GM18909 (cell line): Measurements from ENCODE around the gene RAB2B.
A peak's percentile ranks its signal among the peaks of the same experiment; 100 is the strongest.
"Not testable (repeated sequence)": the region's sequence is repeated elsewhere in the genome, so short reads cannot be mapped to it uniquely, and the experiment has no call there.

ENCODE experiments used
- ATAC-seq: cut with Tn5 transposase; IDR thresholded peaks from one replicate; pipeline ENCODE4 v1.9.1; 2021; ENCODE audit warnings: mild to moderate bottlenecking; ENCODE audit not compliant: unreplicated experiment, poor library complexity

Gene RAB2B

DNA sequence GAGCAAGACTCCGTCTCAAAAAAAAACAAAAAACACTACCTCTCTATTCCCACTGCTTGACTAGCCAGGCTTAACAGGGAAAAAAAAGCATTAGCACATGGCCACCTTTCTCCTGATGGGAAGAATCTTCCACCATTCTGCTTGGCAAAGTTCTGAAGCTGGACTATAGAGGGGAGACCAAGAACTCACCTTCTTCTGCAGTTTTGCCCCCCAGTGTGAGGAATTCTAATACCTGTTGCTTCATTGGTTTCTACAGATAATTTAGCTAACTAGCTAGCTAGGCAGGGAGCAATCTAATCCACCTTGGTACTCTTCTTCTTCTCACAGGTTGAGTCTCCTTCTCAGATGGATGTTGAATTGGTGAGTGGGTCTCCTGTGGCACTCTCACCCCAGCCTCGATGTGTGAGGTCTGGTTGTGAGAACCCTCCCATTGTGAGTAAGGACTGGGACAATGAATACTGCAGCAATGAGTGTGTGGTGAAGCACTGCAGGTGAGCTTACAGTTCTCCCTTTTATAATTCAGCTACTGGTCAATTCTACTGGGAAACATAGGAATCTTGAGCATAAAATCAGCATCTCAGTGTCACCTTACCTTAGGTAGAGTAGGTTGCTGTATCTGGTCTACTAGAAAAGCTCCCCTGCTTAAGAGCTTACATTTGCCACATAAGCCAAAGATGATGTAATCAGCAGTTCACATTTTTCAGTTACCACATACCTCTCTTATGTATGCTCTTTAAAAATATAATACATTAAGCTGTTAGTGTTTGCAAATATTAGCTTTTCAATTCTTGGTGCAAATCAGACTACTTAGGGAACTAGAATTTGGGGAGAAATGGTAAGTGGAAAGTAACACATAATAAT is 18.4 kb upstream of the RAB2B start:
- no peak for ATAC-seq

DNA sequence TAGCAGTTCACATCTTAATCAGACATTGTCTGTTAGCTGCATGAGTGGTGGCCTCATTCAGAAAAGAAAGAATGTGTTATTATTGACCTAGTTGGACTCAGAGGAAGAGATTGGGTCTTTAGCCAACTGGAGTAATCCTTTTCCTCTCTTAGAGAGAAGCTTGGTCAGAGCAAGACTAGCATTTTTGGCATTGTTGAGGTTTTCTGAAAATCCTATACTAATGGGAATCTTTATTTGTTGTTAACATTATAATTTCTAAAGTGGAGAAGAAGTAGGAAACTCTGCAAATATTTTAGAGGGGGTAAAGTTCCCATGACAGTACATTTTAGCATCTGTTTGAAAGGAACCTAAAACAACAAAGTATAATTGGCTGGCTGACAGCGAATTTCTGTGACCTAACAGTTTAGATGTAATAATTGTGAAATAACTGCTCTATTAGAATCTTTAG is 9.9 kb upstream of the RAB2B start:
- ATAC-seq = no peak

DNA sequence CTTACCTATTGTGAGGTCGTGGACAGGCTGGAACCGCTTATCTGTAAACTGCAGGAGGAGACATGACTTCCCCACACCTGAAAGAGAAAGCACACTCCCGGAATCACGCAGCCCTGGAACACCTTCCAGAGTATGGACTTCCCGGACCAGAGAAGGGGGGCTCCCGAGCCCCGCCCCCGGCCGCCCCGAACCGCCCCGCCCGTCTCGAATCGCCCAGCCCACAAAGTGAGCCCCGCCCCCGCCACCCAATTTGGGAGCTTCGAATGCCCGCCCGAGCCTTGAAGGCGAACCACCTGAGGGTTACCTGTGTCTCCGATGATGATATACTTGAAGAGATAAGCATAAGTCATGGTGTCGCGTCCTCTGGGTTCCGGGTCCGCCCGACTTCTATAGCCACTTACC is 235 bp downstream of the RAB2B start:
- peak; percentile 40 for ATAC-seq

DNA sequence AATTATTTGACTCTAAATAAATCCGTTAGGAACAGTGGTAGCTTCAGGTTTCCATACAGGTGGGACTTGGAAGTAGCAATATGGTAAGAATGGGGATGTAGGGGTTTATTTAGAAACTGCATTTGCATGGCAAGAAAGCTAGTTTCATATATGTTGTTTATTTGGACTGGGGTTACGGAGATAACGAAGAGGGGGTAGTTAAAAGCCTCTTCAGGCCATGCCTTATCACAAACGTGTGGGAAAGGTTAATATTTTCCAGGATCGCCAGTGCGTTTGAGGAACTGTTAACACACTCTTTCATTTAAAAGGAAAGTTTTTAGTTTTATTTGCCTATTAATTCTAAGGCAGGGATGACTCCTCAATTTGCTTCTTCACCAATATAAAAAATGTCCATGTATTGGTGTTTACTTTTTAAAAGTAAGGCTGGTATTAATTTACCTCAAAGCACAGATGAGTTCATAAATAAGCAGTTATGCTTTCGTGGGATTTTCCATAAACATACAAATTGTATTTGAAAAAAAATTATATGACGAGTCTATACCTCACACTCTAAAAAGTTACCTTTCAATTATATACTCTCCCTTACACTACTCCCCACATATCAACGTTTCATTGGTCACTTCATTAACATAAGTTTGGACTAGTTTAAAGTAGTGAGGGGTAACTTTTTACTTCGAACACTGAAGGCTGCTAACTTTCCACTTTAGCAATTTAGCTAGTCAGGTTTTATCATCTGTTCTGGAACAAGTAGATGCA is 814 bp downstream of the RAB2B start:
- no peak for ATAC-seq

DNA sequence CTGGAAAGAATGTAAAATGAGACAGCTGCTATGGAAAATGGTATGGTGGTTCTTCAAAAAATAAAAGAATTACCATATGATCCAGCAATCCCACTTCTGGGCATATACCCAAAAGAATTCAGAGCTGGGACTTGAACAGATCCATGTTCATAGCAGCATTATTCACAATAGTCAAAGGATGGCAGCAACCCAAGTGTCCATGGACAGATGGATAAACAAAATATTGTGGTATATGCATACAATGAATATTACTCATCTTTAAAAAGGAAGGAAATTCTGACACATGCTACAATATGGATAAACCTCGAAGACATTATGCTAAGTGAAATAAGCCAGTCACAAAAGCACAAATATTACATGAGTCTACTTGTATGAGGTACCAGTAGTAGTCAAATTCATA is 9.1 kb downstream of the RAB2B start:
- ATAC-seq = no peak

DNA sequence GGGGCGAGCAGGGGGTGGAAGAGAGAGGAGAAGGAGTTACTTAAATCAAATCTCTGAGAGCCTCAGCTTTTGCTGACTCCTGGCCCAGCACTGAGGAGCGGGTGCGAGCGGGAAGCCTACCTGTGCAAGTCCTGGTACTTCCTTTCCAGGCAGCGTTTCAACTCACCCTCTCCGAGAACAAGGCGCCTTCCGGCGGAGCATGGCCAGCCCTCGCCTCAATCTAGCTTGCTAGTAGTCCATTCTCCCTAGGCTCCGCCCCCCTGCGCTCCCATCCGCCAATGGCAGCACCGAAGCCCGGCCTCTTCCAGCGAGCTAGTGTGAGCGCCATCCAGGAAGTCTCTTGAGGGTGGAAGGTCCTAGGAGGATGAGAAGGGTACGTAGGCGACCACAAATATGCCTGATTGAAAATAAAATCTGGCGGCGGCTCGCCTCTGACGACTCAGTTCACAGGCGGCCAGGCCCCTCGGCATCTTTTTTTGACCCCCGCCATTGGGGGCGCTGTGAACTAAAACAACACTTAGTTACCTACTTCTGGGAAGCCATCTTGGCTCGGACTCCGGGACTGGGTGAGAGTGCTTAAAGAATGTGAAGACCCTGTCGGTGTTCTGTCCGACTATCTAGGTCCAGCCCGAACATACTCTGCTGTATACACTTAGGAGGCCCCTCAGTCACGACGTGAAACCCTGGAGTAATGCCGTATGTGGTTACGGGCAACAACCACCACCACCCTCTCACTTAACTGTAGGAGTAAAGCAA is 20.7 kb downstream of the RAB2B start, which contains the start of gene CHD8:
Gene CHD8 (minus strand): TSS at position 212 of the 756 bp plus-strand sequence. CDS start 24,480 bp downstream, outside the sequence.
- peak; percentile 98 for ATAC-seq

DNA sequence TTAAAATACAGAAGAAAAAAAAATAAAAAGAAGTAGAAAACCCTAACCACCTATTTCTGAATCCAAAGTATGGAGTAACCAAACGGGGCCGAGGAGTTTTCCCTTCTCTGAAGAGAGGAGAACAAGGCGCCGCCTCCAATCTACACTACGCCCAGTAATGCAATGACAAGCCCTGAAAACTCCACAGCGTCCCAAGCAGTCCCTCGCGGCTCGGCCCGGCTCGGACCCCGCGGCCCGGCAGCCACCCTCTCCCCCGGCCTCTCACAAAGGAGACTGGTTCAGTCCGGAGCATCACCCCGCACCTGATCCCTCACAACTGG is 21.2 kb downstream of the RAB2B start:
- no peak for ATAC-seq

DNA sequence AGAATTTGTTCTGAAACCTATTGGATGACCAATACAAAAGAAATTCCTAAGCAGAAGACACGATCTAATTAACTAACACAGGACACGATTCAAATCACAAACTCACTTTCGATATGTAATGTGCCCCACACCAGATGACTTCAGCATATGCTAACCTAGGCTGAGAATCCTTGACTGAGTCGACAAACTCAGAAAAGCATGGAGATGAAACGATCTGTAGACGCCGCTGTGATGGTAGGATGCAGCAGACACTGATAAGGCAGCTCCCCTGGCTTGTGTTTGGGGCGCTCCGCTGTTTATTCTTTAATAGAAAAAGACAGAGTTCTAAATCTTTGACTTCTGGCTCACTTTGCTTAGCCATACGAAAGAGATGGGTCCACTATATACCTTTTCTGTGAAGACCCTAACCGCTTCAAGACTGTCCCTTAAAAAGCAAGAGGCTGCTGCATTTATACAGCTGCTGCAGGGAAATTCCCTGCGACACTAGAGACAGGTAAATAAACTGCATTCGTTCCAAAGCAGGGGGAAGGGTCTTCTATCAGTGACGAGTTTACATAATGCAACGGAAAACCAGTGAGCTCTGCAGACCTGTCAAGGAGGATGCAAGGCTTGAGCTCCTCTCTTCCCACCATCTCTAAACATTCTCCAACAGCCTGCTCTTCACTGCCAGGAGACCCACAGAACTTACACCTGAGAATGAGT is 21.8 kb downstream of the RAB2B start:
- no peak for ATAC-seq

DNA sequence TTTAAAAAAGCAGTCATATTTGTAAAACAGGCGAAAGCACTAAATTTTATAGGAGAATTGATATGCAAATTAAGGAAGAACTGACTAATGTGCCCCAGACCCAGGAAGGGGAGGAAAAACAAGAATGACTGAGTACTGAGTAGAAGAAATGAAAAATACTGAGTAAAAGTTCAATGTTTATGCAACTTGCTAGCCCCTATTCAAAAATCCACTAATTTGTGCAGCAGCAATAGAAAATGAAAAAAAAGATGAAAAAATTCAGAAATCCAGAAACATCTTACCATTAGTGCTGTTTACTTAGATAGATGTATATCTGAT is 26.9 kb downstream of the RAB2B start:
- no peak for ATAC-seq

DNA sequence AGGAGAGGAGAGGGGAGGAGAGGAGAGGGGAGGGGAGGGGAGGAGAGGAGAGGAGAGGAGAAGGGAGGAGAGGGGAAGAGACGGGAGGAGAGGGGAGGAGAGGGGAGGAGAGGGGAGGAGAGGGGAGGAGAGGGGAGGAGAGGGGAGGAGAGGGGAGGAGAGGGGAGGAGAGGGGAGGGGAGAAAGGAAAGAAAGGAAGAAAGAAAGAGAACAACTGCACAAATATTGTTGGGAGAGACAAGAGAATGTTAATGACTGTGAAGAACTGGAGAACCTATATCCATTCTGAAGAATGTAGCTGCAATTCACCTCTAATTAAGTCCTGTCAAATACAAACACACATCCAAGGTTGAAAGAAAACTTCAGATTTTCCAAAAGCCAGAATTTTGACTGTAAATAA is 34.1 kb downstream of the RAB2B start:
- not testable (repeated sequence) for ATAC-seq

DNA sequence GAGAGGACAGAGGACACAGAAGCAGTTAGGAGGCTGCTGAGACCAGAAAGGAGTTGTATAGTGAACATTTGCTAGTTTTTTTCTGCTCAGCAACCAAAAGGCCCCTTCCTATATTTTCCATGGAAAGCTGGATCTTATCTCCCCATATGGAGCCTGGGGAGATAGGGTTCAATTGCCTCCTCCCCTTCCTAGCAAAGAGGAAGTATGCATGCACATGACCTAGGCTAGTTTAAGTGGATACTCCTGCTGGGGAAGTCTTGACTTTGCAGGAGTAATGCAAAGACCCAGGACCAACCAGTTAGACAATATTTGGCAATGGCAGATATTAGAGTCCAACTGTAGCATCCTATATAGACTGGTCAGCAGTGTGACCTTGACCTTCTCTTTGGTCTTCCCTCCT is 35.9 kb downstream of the RAB2B start:
- no peak for ATAC-seq

DNA sequence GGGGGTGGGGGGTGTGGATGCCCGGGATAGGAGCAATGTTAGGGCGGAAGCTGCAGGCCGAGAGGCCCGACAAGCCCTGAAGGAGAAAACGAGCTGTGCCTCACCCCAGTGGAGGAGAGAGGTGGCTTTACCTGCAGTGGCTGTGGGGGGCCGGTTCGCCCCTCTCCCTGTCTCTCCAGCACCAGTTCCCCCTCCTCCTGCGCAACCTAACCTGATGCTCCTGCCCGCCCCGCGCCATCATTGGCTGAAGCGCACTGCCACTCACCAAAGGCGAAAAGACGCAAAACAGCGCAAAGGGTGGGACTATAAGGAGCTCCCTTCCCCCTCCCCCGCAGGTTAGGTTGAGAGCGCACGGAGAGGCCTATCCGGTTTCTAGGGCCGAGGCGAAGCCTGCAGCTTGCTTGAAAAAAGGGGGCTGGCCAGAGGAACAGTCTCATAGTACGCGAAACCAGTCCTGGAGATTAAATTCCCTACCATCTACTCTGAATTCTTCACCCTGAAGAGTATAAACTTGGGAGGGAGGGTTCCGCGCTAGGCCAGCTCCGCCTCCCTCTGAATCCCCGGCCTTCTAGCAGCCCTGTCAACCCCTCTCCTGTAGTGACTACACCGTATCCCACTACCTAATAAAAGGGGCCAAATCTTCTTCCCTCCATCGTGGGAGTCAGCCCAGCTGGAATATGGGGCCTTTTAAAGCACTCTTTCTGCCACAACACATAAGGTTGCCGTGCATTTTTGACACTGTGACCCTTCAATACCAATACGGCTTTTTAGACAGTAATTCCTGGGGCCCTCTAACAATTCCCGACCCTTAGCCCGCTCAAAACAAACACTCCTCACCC is 39.5 kb downstream of the RAB2B start:
- peak; percentile 98 for ATAC-seq

DNA sequence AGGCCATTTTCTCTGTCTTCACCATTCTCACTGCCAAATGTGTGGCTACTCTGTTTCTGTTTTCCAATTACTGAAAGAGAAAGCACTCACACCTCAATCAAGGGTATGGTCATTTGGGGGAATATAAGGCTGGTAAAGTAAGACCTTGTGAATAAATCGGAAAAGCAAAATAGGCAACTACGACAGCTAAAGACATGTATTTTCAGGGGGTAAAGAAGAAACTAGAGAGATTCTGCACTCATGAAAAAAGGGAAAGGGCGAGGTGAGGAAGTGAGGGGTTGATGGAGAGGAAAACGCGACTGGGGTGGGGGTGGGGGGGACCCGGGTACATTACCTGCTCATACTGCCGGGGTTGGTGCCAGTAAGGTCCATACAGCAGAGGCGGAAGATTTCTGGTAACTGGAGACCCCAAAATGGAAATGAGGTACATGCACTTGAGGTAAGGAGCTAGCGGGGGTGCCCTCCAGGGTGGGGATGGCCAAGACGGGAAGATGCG is 40.1 kb downstream of the RAB2B start:
- no peak for ATAC-seq

DNA sequence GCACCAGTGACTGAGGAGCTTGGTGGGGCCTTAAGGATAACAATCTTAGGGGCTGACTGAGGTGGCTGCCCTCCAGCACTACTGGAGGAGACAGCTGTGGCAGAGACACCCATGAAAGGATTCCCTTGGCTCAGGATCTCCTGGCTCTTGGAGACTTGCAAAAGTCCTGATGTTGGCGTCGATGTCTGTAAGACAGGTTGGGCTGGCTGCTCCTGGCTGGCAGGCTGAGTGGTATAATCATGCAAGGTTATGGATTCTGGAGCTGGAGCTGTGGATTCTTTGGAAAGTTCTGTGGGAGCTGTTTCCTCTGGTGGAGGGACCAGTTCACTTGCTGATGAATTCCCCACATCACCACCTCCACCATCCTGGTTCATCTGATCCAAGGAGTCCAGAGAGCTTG is 45.6 kb downstream of the RAB2B start:
- ATAC-seq = no peak

DNA sequence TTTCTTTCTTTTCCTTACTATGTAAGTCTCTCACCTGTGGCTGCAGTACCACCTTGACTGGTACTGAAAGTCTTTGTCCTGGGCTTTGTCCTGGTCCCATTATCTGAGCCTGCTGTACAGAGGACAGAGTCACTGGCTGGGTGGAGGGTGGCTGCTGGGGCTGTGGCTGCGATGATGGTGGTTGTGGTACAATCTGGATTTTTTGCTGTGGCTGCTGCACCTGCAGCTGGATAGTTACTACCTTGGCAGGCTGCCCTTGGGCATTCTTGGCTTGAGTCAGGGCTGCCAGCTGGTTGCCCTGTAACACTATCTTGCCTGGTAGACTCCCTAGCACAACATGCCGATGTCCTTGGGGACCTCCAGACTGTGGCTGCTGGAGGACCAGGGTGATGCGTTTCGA is 47.8 kb downstream of the RAB2B start:
- ATAC-seq = no peak

DNA sequence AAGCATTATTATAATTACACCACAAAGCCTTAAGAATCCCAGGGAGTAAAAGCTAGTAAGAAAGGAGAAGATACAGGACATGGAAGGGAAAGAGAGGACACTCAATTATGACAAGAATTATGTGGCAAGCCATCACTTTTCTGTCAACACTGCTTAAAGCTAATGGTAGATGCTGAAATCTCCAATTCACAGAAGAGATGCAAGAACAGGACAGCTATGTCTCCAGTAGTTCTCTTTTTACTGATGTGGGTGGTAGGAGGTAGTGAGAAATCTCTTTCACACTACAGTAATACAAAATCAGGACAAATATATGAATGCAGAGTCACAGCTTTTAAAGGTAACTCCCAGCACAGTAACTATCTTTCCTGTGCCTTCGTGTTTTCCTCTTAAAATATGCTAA is 50.1 kb downstream of the RAB2B start:
- no peak for ATAC-seq

DNA sequence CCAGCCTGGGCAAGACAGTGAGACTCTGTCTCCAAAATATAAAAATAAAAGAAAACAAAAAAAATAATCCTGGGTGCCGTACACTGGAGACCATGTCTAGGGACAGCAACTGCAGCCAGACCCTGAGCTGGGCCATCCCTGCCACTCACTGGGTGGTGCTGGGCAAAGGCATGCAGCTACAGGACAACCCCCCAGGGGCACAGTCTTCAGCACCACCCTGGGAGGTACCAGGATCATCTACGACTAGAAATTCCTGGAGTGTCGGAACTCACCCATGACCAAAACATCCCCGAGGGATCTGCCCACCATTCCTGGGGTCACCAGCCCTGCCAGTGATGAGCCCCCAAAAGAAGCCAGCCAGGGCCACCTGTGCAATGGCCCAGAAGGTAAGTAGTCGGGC is 57.2 kb downstream of the RAB2B start:
- no peak for ATAC-seq

DNA sequence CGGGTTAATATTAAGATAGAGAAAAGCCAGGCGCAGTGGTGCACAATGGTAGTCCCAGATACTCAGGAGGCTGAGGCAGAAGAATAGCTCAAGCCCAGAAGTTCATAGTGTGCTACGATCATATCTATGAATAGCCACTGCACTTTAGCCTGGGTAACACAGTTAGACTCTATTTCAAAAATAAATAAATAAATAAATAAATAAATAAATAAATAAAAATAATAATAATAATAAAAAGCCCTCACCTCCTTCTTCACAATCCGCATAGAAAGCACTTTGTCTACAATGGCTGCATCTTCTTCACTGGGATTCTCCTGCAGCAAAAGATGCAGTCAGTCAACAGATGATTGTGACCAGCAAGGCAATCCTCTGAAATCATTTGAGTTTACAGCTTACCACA is 61.4 kb downstream of the RAB2B start:
- no peak for ATAC-seq

DNA sequence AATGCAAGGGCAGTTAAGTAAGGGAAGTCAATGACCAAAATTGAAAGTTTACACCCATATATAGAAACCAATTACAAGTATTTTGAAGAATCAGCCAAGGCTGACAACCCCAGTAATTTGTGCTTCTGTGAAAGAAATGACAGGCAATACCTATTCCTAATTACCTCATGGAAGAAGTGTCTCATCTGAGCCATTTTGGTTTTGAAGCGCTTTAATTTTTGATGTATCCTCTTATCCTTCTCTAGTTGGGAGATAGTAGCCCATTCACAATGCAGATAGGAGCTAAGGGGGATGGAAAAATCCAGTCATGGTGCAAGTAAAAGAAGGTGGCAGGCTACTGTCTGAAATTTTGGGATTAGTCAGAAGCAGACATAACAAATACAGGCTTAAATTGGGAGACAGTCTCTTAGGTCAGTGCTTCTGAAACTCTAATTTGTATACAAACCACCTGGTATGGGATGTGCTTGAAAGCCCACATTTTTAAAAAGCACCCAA is 62.6 kb downstream of the RAB2B start:
- no peak for ATAC-seq
